ENCODE measurements around the gene HTR2B. TPM values are rescaled to one million over a fixed set of nuclear protein-coding genes. Genes with fewer than 3 reads are reported as not detected.

Gene HTR2B
- total RNA-seq, 2 experiments from 2014 or later: not detected

GRCh38 chr2:231170055-231170454, 45.2 kb upstream of the HTR2B start:
- TF ChIP-seq EZH2phosphoT487 (IDR thresholded peaks at IDR 0.05; ENCODE audit: borderline replicate concordance, low read depth, low read length) (no peak), CTCF (conservative IDR thresholded peaks at IDR 0.05; ENCODE audit: low read length) (no peak)
- Histone ChIP-seq H2AFZ (ENCODE audit: low read length) (no peak overlapping the region), H3K9me3 (ENCODE audit: low read length) (no peaks in the 10 kb centered on the region), H3K4me2 (ENCODE audit: low read length) (no peak overlapping the region), H4K20me1 (ENCODE audit: insufficient read depth, low read length) (no peaks in the 10 kb centered on the region), H3K79me2 (ENCODE audit: insufficient read depth, low read depth, low read length) (no peaks in the 10 kb centered on the region), H3K36me3 (ENCODE audit: insufficient read depth, low read length) (peaks cover 95% of the 10 kb centered on the region), H3K4me3 (ENCODE audit: low read depth, low read length, poor library complexity, severe bottlenecking) (no peak overlapping the region), H3K4me1 (ENCODE audit: insufficient read depth, low read length, poor library complexity, severe bottlenecking) (peaks cover 5% of the 10 kb centered on the region), H3K27ac (ENCODE audit: low read depth, low read length, poor library complexity, severe bottlenecking) (no peak overlapping the region), H3K9me2 (ENCODE audit: insufficient read depth, low read length) (no peaks in the 10 kb centered on the region)
- POLR2A ChIA-PET: no interaction called here
- intact Hi-C loops (cut with micrococcal nuclease; ENCODE audit: unreplicated experiment): no loop called here
- no peak for DNase-seq (ENCODE audit: low spot score)
- CTCF ChIA-PET (ENCODE audit: unreplicated experiment): no interaction called here
- no TSS peak for BruUV-seq (replicated peaks)

GRCh38 chr2:231169488-231169887, 44.6 kb upstream of the HTR2B start:
- no peak overlapping the region for H3K27ac ChIP-seq (ENCODE audit: low read depth, low read length, poor library complexity, severe bottlenecking)
- no peaks in the 10 kb centered on the region for H3K79me2 ChIP-seq (ENCODE audit: insufficient read depth, low read depth, low read length)
- no peaks in the 10 kb centered on the region for H3K9me2 ChIP-seq (ENCODE audit: insufficient read depth, low read length)
- CTCF ChIA-PET (ENCODE audit: unreplicated experiment): no interaction called here
- TF ChIP-seq EZH2phosphoT487 (IDR thresholded peaks at IDR 0.05; ENCODE audit: borderline replicate concordance, low read depth, low read length) (no peak), CTCF (conservative IDR thresholded peaks at IDR 0.05; ENCODE audit: low read length) (no peak)
- H3K36me3 ChIP-seq (ENCODE audit: insufficient read depth, low read length): peaks cover 94% of the 10 kb centered on the region
- POLR2A ChIA-PET: no interaction called here
- no peak overlapping the region for H2AFZ ChIP-seq (ENCODE audit: low read length)
- peaks cover 5% of the 10 kb centered on the region for H3K4me1 ChIP-seq (ENCODE audit: insufficient read depth, low read length, poor library complexity, severe bottlenecking)
- no peak for DNase-seq (ENCODE audit: low spot score)
- H3K4me3 ChIP-seq (ENCODE audit: low read depth, low read length, poor library complexity, severe bottlenecking): no peak overlapping the region
- BruUV-seq (replicated peaks): no TSS peak
- intact Hi-C loops (cut with micrococcal nuclease; ENCODE audit: unreplicated experiment): no loop called here
- H3K9me3 ChIP-seq (ENCODE audit: low read length): no peaks in the 10 kb centered on the region
- H4K20me1 ChIP-seq (ENCODE audit: insufficient read depth, low read length): no peaks in the 10 kb centered on the region
- no peak overlapping the region for H3K4me2 ChIP-seq (ENCODE audit: low read length)

GRCh38 chr2:231168460-231169139, 43.8 kb upstream of the HTR2B start:
- TF ChIP-seq EZH2phosphoT487 (IDR thresholded peaks at IDR 0.05; ENCODE audit: borderline replicate concordance, low read depth, low read length) (no peak), CTCF (conservative IDR thresholded peaks at IDR 0.05; ENCODE audit: low read length) (no peak)
- Histone ChIP-seq H3K27ac (ENCODE audit: low read depth, low read length, poor library complexity, severe bottlenecking) (no peak overlapping the region), H3K4me1 (ENCODE audit: insufficient read depth, low read length, poor library complexity, severe bottlenecking) (peaks cover 5% of the 10 kb centered on the region), H3K4me3 (ENCODE audit: low read depth, low read length, poor library complexity, severe bottlenecking) (no peak overlapping the region), H2AFZ (ENCODE audit: low read length) (no peak overlapping the region), H3K9me3 (ENCODE audit: low read length) (no peaks in the 10 kb centered on the region), H3K9me2 (ENCODE audit: insufficient read depth, low read length) (no peaks in the 10 kb centered on the region), H3K36me3 (ENCODE audit: insufficient read depth, low read length) (peaks cover 94% of the 10 kb centered on the region), H3K79me2 (ENCODE audit: insufficient read depth, low read depth, low read length) (no peaks in the 10 kb centered on the region), H3K4me2 (ENCODE audit: low read length) (no peak overlapping the region), H4K20me1 (ENCODE audit: insufficient read depth, low read length) (no peaks in the 10 kb centered on the region)
- POLR2A ChIA-PET: interaction anchor here (0.6 to 1.5 kb wide), 3 partner anchors 38 to 321 kb away, joined by 3 to 4 read pairs (median 4); no protein-coding TSS in a partner anchor
- DNase-seq (ENCODE audit: low spot score): no peak
- TSS peak; percentile 7 for BruUV-seq (replicated peaks)
- CTCF ChIA-PET (ENCODE audit: unreplicated experiment): no interaction called here
- intact Hi-C loops (cut with micrococcal nuclease; ENCODE audit: unreplicated experiment): no loop called here
